ENCODE measurements around the gene POMT1.

DNA sequence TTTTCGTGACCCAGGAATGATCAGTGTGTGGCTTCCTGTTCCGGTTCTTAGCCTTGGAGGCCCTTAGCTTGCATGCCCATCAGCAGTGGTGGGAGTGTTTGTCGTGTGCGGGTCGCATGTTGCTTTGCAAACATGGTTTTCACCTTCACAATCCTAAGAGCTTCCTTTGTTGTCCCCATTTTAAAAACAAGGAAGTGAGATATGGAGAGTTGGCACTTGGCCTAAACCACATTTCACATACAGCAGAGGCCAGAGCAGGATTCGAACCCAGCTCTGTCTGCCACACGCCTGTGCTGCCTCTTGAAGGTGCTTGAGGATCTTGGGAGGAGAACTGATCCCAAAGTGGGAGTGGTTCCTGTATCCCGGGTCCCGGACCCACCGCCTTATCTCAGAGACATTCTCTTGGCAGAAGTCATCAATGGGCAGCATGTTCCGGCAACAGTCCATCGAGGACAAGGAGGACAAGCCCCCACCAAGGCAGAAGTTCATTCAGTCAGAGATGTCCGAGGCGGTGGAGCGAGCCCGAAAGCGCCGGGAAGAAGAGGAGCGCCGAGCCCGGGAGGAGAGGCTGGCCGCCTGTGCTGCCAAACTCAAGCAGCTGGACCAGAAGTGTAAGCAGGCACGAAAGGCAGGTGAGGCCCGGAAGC is 38.2 kb upstream of the POMT1 start:
- TF ChIP-seq POLR2A (IDR thresholded peaks at IDR 0.05) (no peak), POLR2AphosphoS5 (IDR thresholded peaks at IDR 0.05) (no peak), EP300 (IDR thresholded peaks at IDR 0.05) (no peak)
- TF ChIP-seq, protein P1, sequence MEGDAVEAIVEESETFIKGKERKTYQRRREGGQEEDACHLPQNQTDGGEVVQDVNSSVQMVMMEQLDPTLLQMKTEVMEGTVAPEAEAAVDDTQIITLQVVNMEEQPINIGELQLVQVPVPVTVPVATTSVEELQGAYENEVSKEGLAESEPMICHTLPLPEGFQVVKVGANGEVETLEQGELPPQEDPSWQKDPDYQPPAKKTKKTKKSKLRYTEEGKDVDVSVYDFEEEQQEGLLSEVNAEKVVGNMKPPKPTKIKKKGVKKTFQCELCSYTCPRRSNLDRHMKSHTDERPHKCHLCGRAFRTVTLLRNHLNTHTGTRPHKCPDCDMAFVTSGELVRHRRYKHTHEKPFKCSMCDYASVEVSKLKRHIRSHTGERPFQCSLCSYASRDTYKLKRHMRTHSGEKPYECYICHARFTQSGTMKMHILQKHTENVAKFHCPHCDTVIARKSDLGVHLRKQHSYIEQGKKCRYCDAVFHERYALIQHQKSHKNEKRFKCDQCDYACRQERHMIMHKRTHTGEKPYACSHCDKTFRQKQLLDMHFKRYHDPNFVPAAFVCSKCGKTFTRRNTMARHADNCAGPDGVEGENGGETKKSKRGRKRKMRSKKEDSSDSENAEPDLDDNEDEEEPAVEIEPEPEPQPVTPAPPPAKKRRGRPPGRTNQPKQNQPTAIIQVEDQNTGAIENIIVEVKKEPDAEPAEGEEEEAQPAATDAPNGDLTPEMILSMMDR (IDR thresholded peaks at IDR 0.05) = no peak

All from upper lobe of left lung (tissue), 4 donors.